AG04450 (cell line): ENCODE measurements around the gene NHLRC2. TPM values are rescaled to one million over a fixed set of nuclear protein-coding genes. Genes with fewer than 3 reads are reported as not detected.

Source experiments
- CTCF ChIA-PET: fragments of 300-600, 350-600 bp; formaldehyde crosslinking; extraction: SDS; loops from one replicate; lab custom pipeline; 2022; ENCODE audit warnings: antibody characterized with exemption, inconsistent platforms; lab: Charles Lee
- POLR2A ChIA-PET: fragments of 350-600 bp; formaldehyde crosslinking; extraction: SDS; loops from one replicate; lab custom pipeline; 2021; ENCODE audit warnings: antibody characterized with exemption, inconsistent platforms; lab: Yijun Ruan, JAX
- DNase-seq: peaks from one replicate; pipeline ENCODE4 v3.0.0-alpha.2; 2011; ENCODE audit warnings: low read depth, low spot score
- H3K27ac ChIP-seq: one replicate; pipeline ENCODE4 v1.5.1; 2012; ENCODE audit warnings: low read depth, low read length, control low read depth
- H3K27me3 ChIP-seq: one replicate; pipeline ENCODE4 v1.6.0; 2012; ENCODE audit warnings: low read length; ENCODE audit not compliant: control insufficient read depth, insufficient read depth
- H3K4me3 ChIP-seq: 2 replicates; pipeline ENCODE4 v1.5.1; 2011; ENCODE audit warnings: mild to moderate bottlenecking, low read depth, low read length, control low read depth
- H3K9me3 ChIP-seq: 2 replicates; pipeline ENCODE4 v1.5.1; 2012; ENCODE audit warnings: low read length; ENCODE audit not compliant: control insufficient read depth, insufficient read depth
- polyA plus RNA-seq: library from polyadenylated mRNA; depleted of rRNA; stranded (reverse); fragments of >200 nt; gene quantifications from 2 replicates; pipeline ENCODE4 v1.2.3, GENCODE V29; 2011
- TF ChIP-seq, protein P1 (sequence below): IDR thresholded peaks from 2 replicates; pipeline ENCODE4 v1.5.1; 2011; ENCODE audit warnings: low read depth, low read length, control low read depth, inconsistent platforms

The NHLRC2 gene
- polyA plus RNA-seq, 1 experiment, result 7.6 TPM

GRCh38 chr10:113924664-113925063, 70.2 kb downstream of the NHLRC2 start:
- no peak for DNase-seq
- ChIA-PET CTCF (no interaction called here), POLR2A (no interaction called here)
- Histone ChIP-seq H3K9me3 (no peaks in the 10 kb centered on the region), H3K27me3 (no peaks in the 10 kb centered on the region), H3K27ac (no peak overlapping the region), H3K4me3 (no peak overlapping the region)
- TF ChIP-seq, protein P1, sequence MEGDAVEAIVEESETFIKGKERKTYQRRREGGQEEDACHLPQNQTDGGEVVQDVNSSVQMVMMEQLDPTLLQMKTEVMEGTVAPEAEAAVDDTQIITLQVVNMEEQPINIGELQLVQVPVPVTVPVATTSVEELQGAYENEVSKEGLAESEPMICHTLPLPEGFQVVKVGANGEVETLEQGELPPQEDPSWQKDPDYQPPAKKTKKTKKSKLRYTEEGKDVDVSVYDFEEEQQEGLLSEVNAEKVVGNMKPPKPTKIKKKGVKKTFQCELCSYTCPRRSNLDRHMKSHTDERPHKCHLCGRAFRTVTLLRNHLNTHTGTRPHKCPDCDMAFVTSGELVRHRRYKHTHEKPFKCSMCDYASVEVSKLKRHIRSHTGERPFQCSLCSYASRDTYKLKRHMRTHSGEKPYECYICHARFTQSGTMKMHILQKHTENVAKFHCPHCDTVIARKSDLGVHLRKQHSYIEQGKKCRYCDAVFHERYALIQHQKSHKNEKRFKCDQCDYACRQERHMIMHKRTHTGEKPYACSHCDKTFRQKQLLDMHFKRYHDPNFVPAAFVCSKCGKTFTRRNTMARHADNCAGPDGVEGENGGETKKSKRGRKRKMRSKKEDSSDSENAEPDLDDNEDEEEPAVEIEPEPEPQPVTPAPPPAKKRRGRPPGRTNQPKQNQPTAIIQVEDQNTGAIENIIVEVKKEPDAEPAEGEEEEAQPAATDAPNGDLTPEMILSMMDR, result no peak

DNA sequence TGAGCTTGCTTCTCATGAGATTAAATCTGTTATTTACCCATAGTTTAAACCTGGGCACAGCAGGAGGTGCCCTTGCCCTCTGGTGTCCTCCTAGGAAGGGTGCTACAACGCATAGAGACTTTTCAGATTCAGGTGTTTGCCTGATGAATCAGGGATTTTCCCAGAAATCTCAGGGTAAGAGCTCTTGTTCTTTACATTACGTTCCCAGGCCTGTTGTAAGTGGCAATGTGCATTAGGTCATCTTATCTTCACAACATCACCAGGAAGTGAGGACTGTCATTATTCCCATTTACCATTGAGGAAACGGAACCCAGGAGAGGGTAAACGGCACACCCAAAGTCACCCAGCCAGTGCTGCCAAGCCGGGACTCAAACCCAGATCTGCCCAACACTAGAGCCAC, 73.0 kb downstream of the NHLRC2 start:
- Histone ChIP-seq H3K27ac (no peak overlapping the region), H3K9me3 (no peaks in the 10 kb centered on the region), H3K27me3 (no peaks in the 10 kb centered on the region), H3K4me3 (no peak overlapping the region)
- DNase-seq, result no peak
- ChIA-PET CTCF (no interaction called here), POLR2A (no interaction called here)
- TF ChIP-seq, protein P1, result no peak

DNA sequence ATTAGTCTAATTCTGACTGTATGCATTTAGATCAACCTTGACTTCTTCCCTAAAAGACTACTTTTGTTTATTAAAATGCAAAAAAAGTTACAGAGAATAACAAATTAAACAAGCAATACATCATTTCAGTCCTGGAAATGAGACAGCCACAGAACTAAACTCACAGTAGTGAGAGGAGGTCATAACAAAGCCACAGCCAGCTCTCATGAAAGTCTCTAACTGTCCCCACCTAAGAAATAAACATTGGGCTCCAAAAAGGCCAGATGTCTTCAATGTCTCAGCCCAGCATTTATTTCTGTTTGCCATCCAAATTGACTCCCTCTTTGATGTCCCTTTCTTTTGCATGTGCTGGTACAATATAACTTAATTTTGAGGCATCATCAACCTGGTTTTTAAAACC, 74.4 kb downstream of the NHLRC2 start:
- TF ChIP-seq, protein P1, result no peak
- Histone ChIP-seq H3K4me3 (no peak overlapping the region), H3K27me3 (no peaks in the 10 kb centered on the region), H3K27ac (no peak overlapping the region), H3K9me3 (no peaks in the 10 kb centered on the region)
- POLR2A ChIA-PET, result no interaction called here
- CTCF ChIA-PET, result no interaction called here
- no peak for DNase-seq

- Histone ChIP-seq H3K9me3 (no peaks in the 10 kb centered on the region), H3K27me3 (no peaks in the 10 kb centered on the region), H3K4me3 (no peak overlapping the region), H3K27ac (no peak overlapping the region)
- POLR2A ChIA-PET, result no interaction called here
- no peak for DNase-seq
- CTCF ChIA-PET, result no interaction called here
- TF ChIP-seq, protein P1, result no peak
Observed at GRCh38 chr10:113929522-113929921, 75.1 kb downstream of the NHLRC2 start.

DNA sequence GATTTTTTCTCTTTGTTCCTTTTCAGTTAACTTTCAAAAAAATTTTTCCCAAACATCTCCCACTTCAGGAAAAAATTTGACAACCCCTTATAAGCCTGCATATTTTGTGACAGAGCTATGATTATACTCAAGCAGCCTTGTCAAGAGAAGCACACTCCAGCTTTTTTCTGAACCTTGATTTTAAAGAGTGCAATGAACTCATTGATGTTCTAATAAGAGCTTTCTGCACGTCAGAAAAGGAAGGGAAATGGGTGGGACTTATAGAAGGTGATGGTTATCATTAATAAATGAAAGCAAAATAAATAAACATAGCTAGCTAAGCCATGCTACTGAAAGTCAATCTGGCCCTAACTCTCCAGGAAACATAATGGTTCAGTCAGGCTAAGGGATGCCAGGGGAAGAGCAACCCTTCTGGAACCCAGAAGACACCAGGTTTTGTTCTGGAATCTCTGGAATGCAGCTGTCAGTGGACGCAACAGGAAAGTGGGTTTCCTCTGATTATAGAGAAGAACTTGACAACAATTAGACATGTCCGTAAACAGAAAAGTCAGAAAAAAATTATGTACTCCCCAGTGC, 76.1 kb downstream of the NHLRC2 start:
- ChIA-PET POLR2A (no interaction called here), CTCF (interaction anchor here (0.6 kb wide), 1 partner anchor 1543 kb away, joined by 4 read pairs; no protein-coding TSS in a partner anchor)

More for the DNA sequence above, 76.1 kb downstream of the NHLRC2 start:
- Histone ChIP-seq H3K27ac (no peak overlapping the region), H3K9me3 (no peaks in the 10 kb centered on the region), H3K27me3 (no peaks in the 10 kb centered on the region), H3K4me3 (no peak overlapping the region)
- no peak for DNase-seq
- TF ChIP-seq, protein P1, result no peak
